HEK293T (cell line): ENCODE data around the gene MAGIX.

Experiments used
- ARNT ChIP-seq: fragments of 450-650 bp; IDR thresholded peaks from 2 replicates; pipeline ENCODE4 v1.6.1; 2017; ENCODE audit warnings: mild to moderate bottlenecking
- BHLHE40 ChIP-seq: fragments of 450-650 bp; IDR thresholded peaks from 2 replicates; pipeline ENCODE4 v1.6.1; 2016; ENCODE audit warnings: mild to moderate bottlenecking, moderate library complexity, borderline replicate concordance
- CTBP1 ChIP-seq: fragments of 450-650 bp; IDR thresholded peaks from 2 replicates; pipeline ENCODE4 v1.6.1; 2016; ENCODE audit warnings: borderline replicate concordance
- ELF4 ChIP-seq: fragments of 450-650 bp; IDR thresholded peaks from 2 replicates; pipeline ENCODE4 v1.6.1; 2017; ENCODE audit warnings: antibody characterized with exemption
- FOXA1 ChIP-seq: fragments of 450-650 bp; IDR thresholded peaks from 2 replicates; pipeline ENCODE4 v1.6.1; 2016; ENCODE audit warnings: mild to moderate bottlenecking
- FOXK2 ChIP-seq: fragments of 450-650 bp; IDR thresholded peaks from 2 replicates; pipeline ENCODE4 v1.6.1; 2016; ENCODE audit warnings: mild to moderate bottlenecking
- FOXM1 ChIP-seq: fragments of 450-650 bp; IDR thresholded peaks from 2 replicates; pipeline ENCODE4 v1.6.1; 2017; ENCODE audit warnings: mild to moderate bottlenecking, borderline replicate concordance
- HDGF ChIP-seq: fragments of 450-650 bp; IDR thresholded peaks from 2 replicates; pipeline ENCODE4 v1.6.1; 2017; ENCODE audit warnings: antibody characterized with exemption, borderline replicate concordance
- L3MBTL2 ChIP-seq: fragments of 450-650 bp; conservative IDR thresholded peaks from 2 replicates; pipeline ENCODE4 v1.6.1; 2016; ENCODE audit warnings: mild to moderate bottlenecking
- LEF1 ChIP-seq: fragments of 450-650 bp; IDR thresholded peaks from 2 replicates; pipeline ENCODE4 v1.6.1; 2017; ENCODE audit warnings: mild to moderate bottlenecking, borderline replicate concordance
- NFRKB ChIP-seq: fragments of 450-650 bp; IDR thresholded peaks from 2 replicates; pipeline ENCODE4 v1.6.1; 2016; ENCODE audit warnings: mild to moderate bottlenecking, moderate library complexity
- SP1 ChIP-seq: fragments of 450-650 bp; IDR thresholded peaks from 2 replicates; pipeline ENCODE4 v1.6.1; 2017
- SUZ12 ChIP-seq: fragments of 450-650 bp; IDR thresholded peaks from 2 replicates; pipeline ENCODE4 v1.6.1; 2016; ENCODE audit warnings: mild to moderate bottlenecking
- TARDBP ChIP-seq: fragments of 450-650 bp; IDR thresholded peaks from 2 replicates; pipeline ENCODE4 v1.6.1; 2016

- no peak for TF ChIP-seq ARNT
- TF ChIP-seq NFRKB = no peak
- no peak for TF ChIP-seq ELF4
- TF ChIP-seq FOXM1 = no peak
- no peak for TF ChIP-seq TARDBP
- TF ChIP-seq FOXA1 = no peak
- no peak for TF ChIP-seq SP1
- no peak for TF ChIP-seq BHLHE40
- TF ChIP-seq SUZ12 = no peak
- TF ChIP-seq LEF1 = no peak
- no peak for TF ChIP-seq HDGF
- no peak for TF ChIP-seq FOXK2
- no peak for TF ChIP-seq CTBP1
- no peak for TF ChIP-seq L3MBTL2
Measured at GRCh38 chrX:49179358-49179757, 16.8 kb downstream of the MAGIX start.
